SH-SY5Y (cell line): ENCODE measurements around the gene RNF5.

Experiments
- GATA2 ChIP-seq: IDR thresholded peaks from 2 replicates; pipeline ENCODE4 v1.6.1; 2011; ENCODE audit warnings: mild to moderate bottlenecking, low read depth, low read length
- GATA3 ChIP-seq: IDR thresholded peaks from 2 replicates; pipeline ENCODE4 v1.6.1; 2011; ENCODE audit warnings: low read depth, mild to moderate bottlenecking, low read length, moderate library complexity

RNF5 gene

DNA sequence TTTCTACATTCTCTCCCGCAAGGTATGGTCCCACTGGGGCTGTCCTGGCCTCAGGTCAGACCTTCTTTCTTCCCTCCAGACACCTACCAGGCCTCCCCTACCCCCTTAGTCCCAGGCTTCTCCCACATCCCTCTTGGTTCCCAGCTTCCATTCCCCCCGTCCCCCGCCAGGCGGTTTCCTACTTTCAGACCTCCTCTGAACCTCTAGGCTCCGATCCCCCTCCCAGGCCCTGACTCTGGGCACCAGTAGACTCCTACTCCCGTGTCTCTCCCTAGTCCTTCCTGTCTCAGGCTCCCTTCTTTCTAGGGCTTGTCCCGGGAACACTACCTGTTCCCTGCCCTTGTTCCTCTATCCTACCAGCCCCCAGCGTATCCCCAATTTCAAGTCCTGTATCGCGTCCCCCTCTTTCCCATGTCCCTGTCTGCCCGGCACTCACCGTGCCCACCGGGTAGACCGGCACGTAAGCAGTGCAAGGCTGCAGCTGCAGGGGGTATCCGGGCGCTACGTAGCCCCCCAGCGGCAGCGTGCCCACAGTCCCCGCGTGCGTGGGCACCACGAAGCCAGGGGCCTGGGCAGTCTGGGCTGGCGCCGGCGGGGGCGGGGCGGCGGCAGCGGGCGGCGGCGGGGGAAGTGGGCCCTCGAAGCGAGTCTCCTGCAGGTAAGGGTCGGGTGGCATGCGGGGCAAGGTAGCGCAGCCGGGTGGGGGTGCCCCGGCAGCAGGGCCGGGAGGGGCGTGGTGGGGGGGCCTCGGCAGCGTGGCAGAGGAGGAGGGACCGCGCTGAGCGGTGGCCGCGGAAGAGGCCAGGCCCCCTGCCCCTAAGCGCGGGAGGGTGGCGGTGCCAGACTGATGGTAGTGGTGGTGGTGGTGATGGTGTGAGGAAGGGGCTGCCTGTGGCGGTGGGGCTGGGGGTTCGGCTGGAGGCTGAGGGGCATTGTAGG, 28.0 kb upstream of the RNF5 start:
- TF ChIP-seq GATA2 (no peak), GATA3 (no peak)

GRCh38 chr6:32151181-32151862, 26.9 kb upstream of the RNF5 start:
- TF ChIP-seq GATA2 (no peak), GATA3 (no peak)

DNA sequence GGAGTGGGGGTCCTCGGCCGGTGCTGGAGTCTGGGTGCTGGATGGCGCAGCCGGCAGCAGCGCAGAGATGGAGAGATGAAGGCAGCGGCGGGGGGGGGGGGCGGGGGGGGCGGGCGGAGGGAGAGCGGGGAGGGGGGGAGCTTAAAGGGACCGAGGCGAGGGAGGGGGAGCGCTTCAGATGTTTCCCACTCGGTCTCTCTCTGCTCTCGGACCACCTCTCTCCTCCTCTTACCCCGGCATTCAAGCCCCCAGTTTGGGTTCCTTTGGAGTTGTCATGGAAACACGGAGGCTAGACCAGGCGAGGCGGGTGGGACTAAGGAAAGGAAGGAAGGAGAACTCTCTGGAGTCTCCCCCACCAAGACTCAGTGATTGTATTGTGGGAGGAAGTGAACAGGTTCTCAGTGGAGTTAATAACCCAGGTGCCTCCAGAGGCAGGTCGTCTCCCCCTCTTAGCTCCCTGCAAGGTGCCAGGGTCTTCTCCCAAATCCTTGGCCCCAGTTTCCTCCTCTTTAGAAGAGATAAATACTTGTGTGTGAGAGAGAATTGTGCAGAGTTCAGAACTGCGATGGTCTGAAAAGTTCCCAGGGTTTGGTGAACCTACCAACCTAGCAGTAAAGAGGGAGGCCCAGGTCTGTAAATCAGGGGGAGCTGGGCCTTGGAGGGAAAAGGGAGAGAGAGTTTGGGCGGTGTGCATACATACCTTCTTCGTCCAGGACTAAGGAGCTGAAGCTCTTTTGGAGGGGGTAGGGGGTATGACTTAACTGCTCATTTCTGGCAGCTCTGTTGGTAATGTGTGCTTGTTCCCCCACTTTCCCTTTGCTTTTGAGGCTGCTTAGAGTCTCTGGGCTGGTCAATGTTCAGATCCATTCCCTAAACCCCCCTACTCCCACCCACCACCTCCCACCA, 26.1 kb upstream of the RNF5 start, which contains the start of gene PRRT1:
PRRT1 (minus strand) TSS at position 77 of the 906 bp plus-strand sequence. CDS start 112 bp downstream, outside the sequence.
- TF ChIP-seq GATA2 (no peak), GATA3 (no peak)

- TF ChIP-seq GATA2, result no peak
- TF ChIP-seq GATA3, result no peak
These were observed 25.2 kb upstream of the RNF5 start for GRCh38 chr6:32152769-32153563.

DNA sequence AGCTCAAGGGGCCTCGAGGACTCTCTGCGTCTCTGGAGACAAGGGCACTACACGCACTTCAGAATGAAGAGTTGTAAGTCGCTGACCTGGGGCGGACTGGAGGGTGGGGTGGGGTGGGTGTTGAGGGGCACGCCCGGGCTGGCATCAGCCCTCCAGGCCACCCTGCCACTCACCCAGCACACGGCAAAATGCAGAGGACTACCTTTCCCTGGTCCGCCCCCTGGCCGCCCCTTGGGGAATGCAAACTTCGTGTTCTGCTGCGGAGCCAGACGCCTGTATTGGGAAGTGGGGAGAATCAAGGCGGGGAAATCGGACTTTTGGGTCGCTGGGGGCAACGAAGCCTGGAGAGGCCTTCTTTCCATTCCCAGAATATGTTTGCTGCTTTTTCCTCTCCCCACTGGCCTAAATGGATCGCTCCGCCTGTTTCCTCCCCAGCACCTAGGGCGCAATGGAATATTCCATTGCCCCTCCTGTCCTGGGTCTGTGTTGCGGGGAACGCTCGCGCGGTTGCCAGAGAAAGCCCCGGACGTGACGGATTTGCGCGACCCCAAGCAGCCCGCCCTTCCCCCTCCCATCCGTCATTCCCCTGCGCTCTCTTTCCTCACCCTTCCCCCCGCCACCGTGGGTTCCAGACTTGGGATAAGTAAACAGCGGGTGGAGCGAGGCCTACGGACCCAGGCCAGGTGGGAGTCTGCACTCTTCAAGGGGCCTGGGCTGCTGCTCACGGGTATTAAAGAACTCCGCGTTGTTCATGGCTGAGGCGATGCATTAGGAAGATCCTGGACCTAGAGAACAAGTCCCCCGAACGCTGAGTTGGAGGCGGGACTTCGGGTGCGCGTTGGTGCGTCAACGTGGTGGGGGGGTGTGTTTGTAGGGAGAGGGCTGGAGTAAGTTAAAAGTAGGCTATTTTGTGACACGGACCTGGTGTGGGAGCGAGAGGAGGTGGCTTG, 24.4 kb upstream of the RNF5 start, which contains the start of gene PPT2:
PPT2 (plus strand) TSS at position 578 of the 950 bp plus-strand sequence. CDS start 454 bp downstream, outside the sequence.
- no peak for TF ChIP-seq GATA2

GRCh38 chr6:32154514-32155161, 23.6 kb upstream of the RNF5 start:
- TF ChIP-seq GATA2 (no peak), GATA3 (no peak)

GRCh38 chr6:32156891-32157290, 21.3 kb upstream of the RNF5 start:
- TF ChIP-seq GATA3, result no peak
- TF ChIP-seq GATA2, result no peak

- TF ChIP-seq GATA2 (no peak), GATA3 (no peak)
These were observed 20.2 kb upstream of the RNF5 start for GRCh38 chr6:32158052-32158451.

DNA sequence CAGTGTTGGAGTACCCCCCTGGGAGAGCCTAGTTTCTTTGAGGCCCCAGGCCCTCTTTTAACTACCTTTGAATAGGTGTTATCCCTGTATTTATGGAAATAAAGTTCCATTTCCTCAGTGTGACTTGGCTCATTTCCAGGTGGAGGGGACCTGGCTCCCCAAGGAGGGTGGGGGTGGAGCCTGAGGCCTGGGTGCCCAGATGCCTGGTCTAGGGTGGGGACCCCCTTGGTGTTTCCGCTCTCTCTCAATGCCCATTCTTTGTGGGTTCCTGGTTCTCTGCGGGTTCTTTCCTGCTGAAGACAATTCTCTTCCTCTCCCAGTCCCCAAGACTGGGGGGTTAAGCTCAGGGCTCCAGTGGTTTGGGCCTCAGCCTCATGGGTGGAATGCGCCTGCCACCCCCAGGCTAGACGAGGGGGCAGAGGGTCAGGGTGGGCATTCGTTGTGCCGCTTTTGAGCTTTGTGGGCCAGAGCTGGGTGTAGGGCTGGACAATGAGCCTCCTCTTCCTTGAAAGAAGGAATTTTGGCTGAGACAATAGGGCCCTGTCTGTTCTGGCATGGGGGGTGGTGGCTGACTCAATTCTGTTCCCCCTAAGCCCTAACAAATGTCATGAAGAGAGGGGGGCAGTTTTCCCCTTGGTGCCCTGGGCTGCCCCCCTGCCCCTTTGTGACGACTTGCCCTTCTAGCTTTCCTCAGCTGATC, 14.5 kb upstream of the RNF5 start:
- TF ChIP-seq GATA2 (no peak), GATA3 (no peak)

GRCh38 chr6:32164295-32164694, 13.9 kb upstream of the RNF5 start, which contains the start of gene EGFL8:
EGFL8 (plus strand) TSS chr6:32164595; CDS start chr6:32166166, 1,571 bp downstream.
- TF ChIP-seq GATA3, result no peak
- TF ChIP-seq GATA2, result no peak

- TF ChIP-seq GATA2, result no peak
- no peak for TF ChIP-seq GATA3
These were observed 11.7 kb upstream of the RNF5 start for GRCh38 chr6:32166411-32167061.
